Effector memory CD4-positive, alpha-beta T cell (primary cell): ENCODE data around the gene PJA2.

Source experiments
- DNase-seq, 3 donors: peaks; one replicate each; pipeline ENCODE4 v3.0.0-alpha.2; 2020
- H3K27ac ChIP-seq: 2 replicates; pipeline ENCODE4 v1.7.0; 2013; ENCODE audit warnings: mild to moderate bottlenecking, low read length, moderate library complexity; ENCODE audit not compliant: insufficient read depth, poor library complexity, severe bottlenecking
- H3K27me3 ChIP-seq: replicated peaks from 2 replicates; pipeline ENCODE4 v1.7.0; 2013; ENCODE audit warnings: mild to moderate bottlenecking, low read length; ENCODE audit not compliant: insufficient read depth, control insufficient read depth, poor library complexity, severe bottlenecking
- H3K36me3 ChIP-seq: 2 replicates; pipeline ENCODE4 v1.7.0; 2013; ENCODE audit warnings: mild to moderate bottlenecking, low read length, moderate library complexity; ENCODE audit not compliant: control insufficient read depth, insufficient read depth
- H3K4me1 ChIP-seq: 2 replicates; pipeline ENCODE4 v1.7.0; 2013; ENCODE audit warnings: low read length, mild to moderate bottlenecking; ENCODE audit not compliant: control insufficient read depth, insufficient read depth, poor library complexity, severe bottlenecking
- H3K4me3 ChIP-seq: 2 replicates; pipeline ENCODE4 v1.7.0; 2013; ENCODE audit warnings: low read length, low read depth, mild to moderate bottlenecking; ENCODE audit not compliant: insufficient read depth, poor library complexity, severe bottlenecking
- H3K9me3 ChIP-seq: 2 replicates; pipeline ENCODE4 v1.7.0; 2013; ENCODE audit warnings: mild to moderate bottlenecking, low read length, moderate library complexity; ENCODE audit not compliant: control insufficient read depth

PJA2 gene

GRCh38 chr5:109329333-109330237, 80.2 kb downstream of the PJA2 start:
- H3K27ac ChIP-seq: no peak overlapping the region
- peaks cover 6% of the 10 kb centered on the region for H3K36me3 ChIP-seq
- DNase-seq: no peak

GRCh38 chr5:109328626-109329025, 81.1 kb downstream of the PJA2 start:
- H3K36me3 ChIP-seq: peaks cover 6% of the 10 kb centered on the region
- H3K4me3 ChIP-seq: no peak overlapping the region
- H3K4me1 ChIP-seq: no peaks in the 10 kb centered on the region
- H3K9me3 ChIP-seq: no peaks in the 10 kb centered on the region
- no peak for DNase-seq
- no peaks in the 10 kb centered on the region for H3K27me3 ChIP-seq
- no peak overlapping the region for H3K27ac ChIP-seq

More at GRCh38 chr5:109329333-109330237, 80.2 kb downstream of the PJA2 start:
- Histone ChIP-seq H3K4me3 (no peak overlapping the region), H3K27me3 (no peaks in the 10 kb centered on the region), H3K4me1 (no peaks in the 10 kb centered on the region), H3K9me3 (no peaks in the 10 kb centered on the region)

GRCh38 chr5:109327570-109327969, 82.2 kb downstream of the PJA2 start:
- DNase-seq: no peak
- H3K4me1 ChIP-seq: no peaks in the 10 kb centered on the region
- H3K36me3 ChIP-seq: no peaks in the 10 kb centered on the region
- H3K9me3 ChIP-seq: no peaks in the 10 kb centered on the region
- H3K4me3 ChIP-seq: no peak overlapping the region
- H3K27ac ChIP-seq: no peak overlapping the region
- H3K27me3 ChIP-seq: no peaks in the 10 kb centered on the region

- DNase-seq: no peak
- Histone ChIP-seq H3K9me3 (no peaks in the 10 kb centered on the region), H3K27ac (no peak overlapping the region), H3K4me1 (no peaks in the 10 kb centered on the region), H3K36me3 (no peaks in the 10 kb centered on the region), H3K27me3 (no peaks in the 10 kb centered on the region), H3K4me3 (no peak overlapping the region)
These were observed 82.9 kb downstream of the PJA2 start for GRCh38 chr5:109326919-109327318.

- DNase-seq: no peak
- Histone ChIP-seq H3K27ac (no peak overlapping the region), H3K4me3 (no peak overlapping the region), H3K27me3 (no peaks in the 10 kb centered on the region), H3K4me1 (no peaks in the 10 kb centered on the region), H3K36me3 (no peaks in the 10 kb centered on the region), H3K9me3 (no peaks in the 10 kb centered on the region)
These were observed 84.3 kb downstream of the PJA2 start for GRCh38 chr5:109325456-109325855.

GRCh38 chr5:109324931-109325330, 84.8 kb downstream of the PJA2 start:
- Histone ChIP-seq H3K36me3 (no peaks in the 10 kb centered on the region), H3K27me3 (no peaks in the 10 kb centered on the region), H3K4me3 (no peak overlapping the region), H3K4me1 (no peaks in the 10 kb centered on the region), H3K27ac (no peak overlapping the region), H3K9me3 (no peaks in the 10 kb centered on the region)
- DNase-seq: no peak

- H3K36me3 ChIP-seq: no peaks in the 10 kb centered on the region
- no peaks in the 10 kb centered on the region for H3K4me1 ChIP-seq
- no peak overlapping the region for H3K27ac ChIP-seq
- no peaks in the 10 kb centered on the region for H3K27me3 ChIP-seq
- no peaks in the 10 kb centered on the region for H3K9me3 ChIP-seq
- DNase-seq: no peak
- H3K4me3 ChIP-seq: no peak overlapping the region
These were observed 85.4 kb downstream of the PJA2 start for GRCh38 chr5:109324351-109324750.

GRCh38 chr5:109322694-109323093, 87.1 kb downstream of the PJA2 start:
- Histone ChIP-seq H3K27me3 (no peaks in the 10 kb centered on the region), H3K36me3 (no peaks in the 10 kb centered on the region), H3K4me1 (no peaks in the 10 kb centered on the region), H3K9me3 (no peaks in the 10 kb centered on the region), H3K4me3 (no peak overlapping the region), H3K27ac (no peak overlapping the region)
- no peak for DNase-seq

- H3K36me3 ChIP-seq: no peaks in the 10 kb centered on the region
- no peak overlapping the region for H3K27ac ChIP-seq
These were observed 90.4 kb downstream of the PJA2 start for GRCh38 chr5:109319351-109319750.

GRCh38 chr5:109318455-109319108, 91.2 kb downstream of the PJA2 start:
- no peak overlapping the region for H3K4me3 ChIP-seq
- H3K27me3 ChIP-seq: no peaks in the 10 kb centered on the region
- no peak for DNase-seq

More at GRCh38 chr5:109319351-109319750, 90.4 kb downstream of the PJA2 start:
- Histone ChIP-seq H3K9me3 (no peaks in the 10 kb centered on the region), H3K4me1 (no peaks in the 10 kb centered on the region), H3K27me3 (no peaks in the 10 kb centered on the region), H3K4me3 (no peak overlapping the region)
- no peak for DNase-seq

More at GRCh38 chr5:109318455-109319108, 91.2 kb downstream of the PJA2 start:
- Histone ChIP-seq H3K4me1 (no peaks in the 10 kb centered on the region), H3K36me3 (no peaks in the 10 kb centered on the region), H3K9me3 (no peaks in the 10 kb centered on the region), H3K27ac (no peak overlapping the region)
